IPS DF 4.7 (cell line): ENCODE data around the gene PRSS56.
"Not testable (repeated sequence)": the region's sequence is repeated elsewhere in the genome, so short reads cannot be mapped to it uniquely, and the experiment has no call there.

Experiments
- DNase-seq: peaks from one replicate; pipeline ENCODE4 v3.0.0-alpha.2; 2013; ENCODE audit warnings: low spot score; ENCODE audit errors: extremely low read depth

The PRSS56 gene

GRCh38 chr2:232541961-232542714, 21.9 kb downstream of the PRSS56 start:
- DNase-seq, result no peak

GRCh38 chr2:232542715-232543467, 22.7 kb downstream of the PRSS56 start:
- DNase-seq, result no peak

- no peak for DNase-seq
These were observed 23.3 kb downstream of the PRSS56 start for GRCh38 chr2:232543491-232543890.

GRCh38 chr2:232543928-232544631, 23.9 kb downstream of the PRSS56 start:
- DNase-seq, result no peak

- DNase-seq, result no peak
These were observed 24.5 kb downstream of the PRSS56 start for GRCh38 chr2:232544674-232545073.

GRCh38 chr2:232545511-232546375, 25.6 kb downstream of the PRSS56 start:
- DNase-seq, result no peak

GRCh38 chr2:232547991-232548390, 27.8 kb downstream of the PRSS56 start:
- no peak for DNase-seq

- DNase-seq, result no peak
These were observed 29.6 kb downstream of the PRSS56 start for GRCh38 chr2:232549655-232550353.

- DNase-seq, result peak; percentile 33
These were observed 30.4 kb downstream of the PRSS56 start, which contains the start of the genes EIF4E2 and TIGD1 for GRCh38 chr2:232550354-232551249. Gene EIF4E2 (plus strand): TSS chr2:232550689. CDS start chr2:232550725, 36 bp downstream. Gene TIGD1 (minus strand): TSS chr2:232550557. CDS start chr2:232549882, 675 bp downstream.

- peak; percentile 7 for DNase-seq
These were observed 31.1 kb downstream of the PRSS56 start for GRCh38 chr2:232551250-232551638.

GRCh38 chr2:232551776-232552175, 31.6 kb downstream of the PRSS56 start:
- DNase-seq, result no peak

GRCh38 chr2:232556426-232556825, 36.2 kb downstream of the PRSS56 start:
- no peak for DNase-seq

GRCh38 chr2:232562515-232563151, 42.4 kb downstream of the PRSS56 start:
- DNase-seq, result no peak

- DNase-seq, result no peak
These were observed 43.4 kb downstream of the PRSS56 start for GRCh38 chr2:232563580-232563979.

- DNase-seq, result no peak
These were observed 47.5 kb downstream of the PRSS56 start for GRCh38 chr2:232567721-232568120.

GRCh38 chr2:232568161-232568560, 48.0 kb downstream of the PRSS56 start:
- DNase-seq, result no peak

GRCh38 chr2:232569541-232569940, 49.4 kb downstream of the PRSS56 start:
- DNase-seq, result no peak

GRCh38 chr2:232570481-232570880, 50.3 kb downstream of the PRSS56 start:
- DNase-seq, result not testable (repeated sequence)

GRCh38 chr2:232571026-232571474, 50.9 kb downstream of the PRSS56 start:
- no peak for DNase-seq
